Measurements from ENCODE around the gene EOLA1.
"Not testable (repeated sequence)": the region's sequence is repeated elsewhere in the genome, so short reads cannot be mapped to it uniquely, and the experiment has no call there.

The EOLA1 gene

GRCh38 chrX:149520636-149521277 is 20.1 kb upstream of the EOLA1 start:
- not testable (repeated sequence) for DNase-seq (ENCODE audit: low spot score in 2 of 2); H3K4me3 ChIP-seq; H3K36me3 ChIP-seq (replicated peaks); H3K4me1 ChIP-seq; H3K9me3 ChIP-seq
- in situ Hi-C loops (cut with MboI; ENCODE audit: low sequenced_read_pairs) = loop anchor here (25.0 kb wide), 1 partner anchor 117 kb away; the partner anchor contains the start of gene TMEM185A
- peaks cover 20% of the 10 kb centered on the region for H3K27me3 ChIP-seq (ENCODE audit: low read depth)

- H3K4me3 ChIP-seq = no peak overlapping the region
- peaks cover 20% of the 10 kb centered on the region for H3K27me3 ChIP-seq (ENCODE audit: low read depth)
- H3K36me3 ChIP-seq (replicated peaks) = no peaks in the 10 kb centered on the region
- DNase-seq (ENCODE audit: low spot score in 2 of 2) = no peak
- H3K4me1 ChIP-seq = no peaks in the 10 kb centered on the region
- no peaks in the 10 kb centered on the region for H3K9me3 ChIP-seq
- in situ Hi-C loops (cut with MboI; ENCODE audit: low sequenced_read_pairs) = loop anchor here (25.0 kb wide), 1 partner anchor 116 kb away; the partner anchor contains the start of gene TMEM185A
Observed at GRCh38 chrX:149521438-149521837, 19.4 kb upstream of the EOLA1 start.

- H3K4me3 ChIP-seq = no peak overlapping the region
- H3K36me3 ChIP-seq (replicated peaks) = no peaks in the 10 kb centered on the region
- H3K9me3 ChIP-seq = no peaks in the 10 kb centered on the region
- H3K27me3 ChIP-seq (ENCODE audit: low read depth) = peaks cover 20% of the 10 kb centered on the region
- in situ Hi-C loops (cut with MboI; ENCODE audit: low sequenced_read_pairs) = loop anchor here (25.0 kb wide), 1 partner anchor 114 kb away; the partner anchor contains the start of gene TMEM185A
- H3K4me1 ChIP-seq = no peaks in the 10 kb centered on the region
- DNase-seq (ENCODE audit: low spot score in 2 of 2) = no peak
Observed at GRCh38 chrX:149522916-149523315, 17.9 kb upstream of the EOLA1 start.

- peak in 1 of 2 experiments; percentile 50 for DNase-seq (ENCODE audit: low spot score in 2 of 2)
- H3K4me3 ChIP-seq; H3K36me3 ChIP-seq (replicated peaks); in situ Hi-C loops (cut with MboI; ENCODE audit: low sequenced_read_pairs); H3K4me1 ChIP-seq; H3K9me3 ChIP-seq: not testable (repeated sequence)
- peaks cover 14% of the 10 kb centered on the region for H3K27me3 ChIP-seq (ENCODE audit: low read depth)
Observed at GRCh38 chrX:149525389-149525788, 15.4 kb upstream of the EOLA1 start.

- H3K27me3 ChIP-seq (ENCODE audit: low read depth); H3K9me3 ChIP-seq; in situ Hi-C loops (cut with MboI; ENCODE audit: low sequenced_read_pairs); H3K36me3 ChIP-seq (replicated peaks); DNase-seq (ENCODE audit: low spot score in 2 of 2); H3K4me1 ChIP-seq; H3K4me3 ChIP-seq: not testable (repeated sequence)
Observed at GRCh38 chrX:149525903-149526302, 14.9 kb upstream of the EOLA1 start.

- H3K36me3 ChIP-seq (replicated peaks); H3K9me3 ChIP-seq; in situ Hi-C loops (cut with MboI; ENCODE audit: low sequenced_read_pairs); DNase-seq (ENCODE audit: low spot score in 2 of 2); H3K4me1 ChIP-seq; H3K27me3 ChIP-seq (ENCODE audit: low read depth); H3K4me3 ChIP-seq: not testable (repeated sequence)
Observed at GRCh38 chrX:149526318-149527033, 14.3 kb upstream of the EOLA1 start.

- no peak overlapping the region for H3K4me3 ChIP-seq
- in situ Hi-C loops (cut with MboI; ENCODE audit: low sequenced_read_pairs) = no loop called here
- no peaks in the 10 kb centered on the region for H3K9me3 ChIP-seq
- H3K27me3 ChIP-seq (ENCODE audit: low read depth) = no peaks in the 10 kb centered on the region
- peak; percentile 22 to 27 for DNase-seq (ENCODE audit: low spot score in 2 of 2)
- H3K4me1 ChIP-seq = no peaks in the 10 kb centered on the region
- no peaks in the 10 kb centered on the region for H3K36me3 ChIP-seq (replicated peaks)
Observed at GRCh38 chrX:149527705-149528104, 13.1 kb upstream of the EOLA1 start.

GRCh38 chrX:149528381-149528780 is 12.4 kb upstream of the EOLA1 start:
- no peaks in the 10 kb centered on the region for H3K27me3 ChIP-seq (ENCODE audit: low read depth)
- H3K4me3 ChIP-seq = no peak overlapping the region
- no peak for DNase-seq (ENCODE audit: low spot score in 2 of 2)
- no peaks in the 10 kb centered on the region for H3K9me3 ChIP-seq
- H3K4me1 ChIP-seq = no peaks in the 10 kb centered on the region
- H3K36me3 ChIP-seq (replicated peaks) = no peaks in the 10 kb centered on the region
- in situ Hi-C loops (cut with MboI; ENCODE audit: low sequenced_read_pairs) = no loop called here

- no peaks in the 10 kb centered on the region for H3K4me1 ChIP-seq
- H3K4me3 ChIP-seq = no peak overlapping the region
- no peaks in the 10 kb centered on the region for H3K9me3 ChIP-seq
- in situ Hi-C loops (cut with MboI; ENCODE audit: low sequenced_read_pairs) = no loop called here
- DNase-seq (ENCODE audit: low spot score in 2 of 2) = no peak
- no peaks in the 10 kb centered on the region for H3K36me3 ChIP-seq (replicated peaks)
- no peaks in the 10 kb centered on the region for H3K27me3 ChIP-seq (ENCODE audit: low read depth)
Observed at GRCh38 chrX:149531599-149531998, 9.2 kb upstream of the EOLA1 start.

- DNase-seq (ENCODE audit: low spot score in 2 of 2); H3K4me3 ChIP-seq; H3K27me3 ChIP-seq (ENCODE audit: low read depth); in situ Hi-C loops (cut with MboI; ENCODE audit: low sequenced_read_pairs); H3K9me3 ChIP-seq; H3K4me1 ChIP-seq; H3K36me3 ChIP-seq (replicated peaks): not testable (repeated sequence)
Observed at GRCh38 chrX:149532868-149533267, 7.9 kb upstream of the EOLA1 start.

- H3K36me3 ChIP-seq (replicated peaks); in situ Hi-C loops (cut with MboI; ENCODE audit: low sequenced_read_pairs); H3K27me3 ChIP-seq (ENCODE audit: low read depth); H3K4me1 ChIP-seq; DNase-seq (ENCODE audit: low spot score in 2 of 2); H3K4me3 ChIP-seq; H3K9me3 ChIP-seq: not testable (repeated sequence)
Observed at GRCh38 chrX:149533999-149534398, 6.8 kb upstream of the EOLA1 start.

- H3K9me3 ChIP-seq; H3K36me3 ChIP-seq (replicated peaks); DNase-seq (ENCODE audit: low spot score in 2 of 2); H3K27me3 ChIP-seq (ENCODE audit: low read depth); in situ Hi-C loops (cut with MboI; ENCODE audit: low sequenced_read_pairs); H3K4me3 ChIP-seq; H3K4me1 ChIP-seq: not testable (repeated sequence)
Observed at GRCh38 chrX:149534926-149535602, 5.7 kb upstream of the EOLA1 start.

GRCh38 chrX:149537474-149537873 is 3.3 kb upstream of the EOLA1 start:
- H3K4me3 ChIP-seq; in situ Hi-C loops (cut with MboI; ENCODE audit: low sequenced_read_pairs); H3K4me1 ChIP-seq; DNase-seq (ENCODE audit: low spot score in 2 of 2); H3K9me3 ChIP-seq; H3K27me3 ChIP-seq (ENCODE audit: low read depth); H3K36me3 ChIP-seq (replicated peaks): not testable (repeated sequence)
